ENCODE results near the gene HIPK3. TPM values are rescaled to one million over a fixed set of nuclear protein-coding genes. Genes with fewer than 3 reads are reported as not detected.

The HIPK3 gene
- total and polyA plus RNA-seq, 11 donors: 26.3 to 298 (median 250) TPM

DNA sequence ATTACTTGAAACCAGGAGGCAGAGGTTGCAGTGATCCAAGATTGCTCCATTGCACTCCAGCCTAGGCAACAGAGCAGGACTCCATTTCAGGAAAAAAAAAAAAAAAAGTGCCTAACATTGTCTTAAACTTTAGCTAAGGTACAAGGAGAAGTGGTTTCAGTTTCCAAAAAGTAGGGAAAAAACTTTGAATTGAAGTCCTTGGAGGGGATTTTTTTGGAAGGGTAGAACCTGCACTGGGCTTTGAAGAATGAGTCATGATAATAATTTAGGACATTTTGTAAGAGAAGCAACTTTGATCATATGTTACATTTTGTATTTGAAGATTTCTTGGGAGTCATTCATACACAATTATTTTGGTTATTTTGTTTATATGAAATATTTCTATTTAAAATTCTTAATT lies 31.8 kb upstream of the HIPK3 start:
- H3K4me3 ChIP-seq: no peak overlapping the region
- no peaks in the 10 kb centered on the region for H3K9me3 ChIP-seq
- TF ChIP-seq, protein P1, sequence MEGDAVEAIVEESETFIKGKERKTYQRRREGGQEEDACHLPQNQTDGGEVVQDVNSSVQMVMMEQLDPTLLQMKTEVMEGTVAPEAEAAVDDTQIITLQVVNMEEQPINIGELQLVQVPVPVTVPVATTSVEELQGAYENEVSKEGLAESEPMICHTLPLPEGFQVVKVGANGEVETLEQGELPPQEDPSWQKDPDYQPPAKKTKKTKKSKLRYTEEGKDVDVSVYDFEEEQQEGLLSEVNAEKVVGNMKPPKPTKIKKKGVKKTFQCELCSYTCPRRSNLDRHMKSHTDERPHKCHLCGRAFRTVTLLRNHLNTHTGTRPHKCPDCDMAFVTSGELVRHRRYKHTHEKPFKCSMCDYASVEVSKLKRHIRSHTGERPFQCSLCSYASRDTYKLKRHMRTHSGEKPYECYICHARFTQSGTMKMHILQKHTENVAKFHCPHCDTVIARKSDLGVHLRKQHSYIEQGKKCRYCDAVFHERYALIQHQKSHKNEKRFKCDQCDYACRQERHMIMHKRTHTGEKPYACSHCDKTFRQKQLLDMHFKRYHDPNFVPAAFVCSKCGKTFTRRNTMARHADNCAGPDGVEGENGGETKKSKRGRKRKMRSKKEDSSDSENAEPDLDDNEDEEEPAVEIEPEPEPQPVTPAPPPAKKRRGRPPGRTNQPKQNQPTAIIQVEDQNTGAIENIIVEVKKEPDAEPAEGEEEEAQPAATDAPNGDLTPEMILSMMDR (IDR thresholded peaks at IDR 0.05): no peak
- TF ChIP-seq POLR2A (IDR thresholded peaks at IDR 0.05): no peak
- H3K36me3 ChIP-seq: no peaks in the 10 kb centered on the region
- no peaks in the 10 kb centered on the region for H3K27me3 ChIP-seq
- DNase-seq (no peak), ATAC-seq (no peak)
- no peak overlapping the region for H3K27ac ChIP-seq
- intact Hi-C loops (cut with DNase I): no loop called here
- H3K4me1 ChIP-seq: peaks cover 0 to 20% (median 3%) of the 10 kb centered on the region in 12 donors

DNA sequence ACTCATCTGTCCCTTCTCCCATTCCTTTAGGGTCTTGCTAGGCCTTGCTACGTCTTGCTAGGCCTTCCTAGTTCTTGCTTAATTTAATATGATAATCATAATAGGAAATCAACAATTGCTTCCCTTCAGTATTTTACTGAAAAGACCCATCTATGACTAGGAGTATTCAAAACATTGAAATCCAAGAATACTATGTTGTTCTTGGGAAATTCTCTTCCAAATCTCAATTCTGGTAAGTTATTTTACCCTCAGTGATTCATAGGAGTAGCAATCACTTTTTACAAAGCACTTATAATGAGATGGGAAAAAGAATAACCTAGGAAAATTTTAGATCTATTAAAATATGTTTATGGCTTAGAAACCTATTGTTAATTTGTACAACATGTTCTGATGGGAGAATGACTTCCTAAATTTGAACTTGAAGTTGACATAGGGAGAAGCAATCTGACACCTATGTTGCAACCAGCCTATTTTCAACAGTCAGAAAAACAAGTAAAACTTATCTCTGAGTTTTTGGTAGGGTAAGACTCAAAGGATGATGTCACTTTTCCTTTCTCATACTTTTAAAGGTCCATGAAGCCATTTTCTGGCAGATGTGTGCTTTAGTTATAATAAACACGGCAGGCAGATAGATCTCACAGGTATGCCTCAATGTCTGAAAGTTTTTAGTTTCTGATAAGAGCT lies 29.5 kb upstream of the HIPK3 start:
- H3K4me1 ChIP-seq: peaks cover 0 to 14% (median 3%) of the 10 kb centered on the region in 12 donors
- H3K36me3 ChIP-seq: no peaks in the 10 kb centered on the region
- ATAC-seq: peak in 2 of 4 donors; percentile 45 to 57
- no peak for TF ChIP-seq POLR2A (IDR thresholded peaks at IDR 0.05)
- TF ChIP-seq, protein P1 (IDR thresholded peaks at IDR 0.05): no peak
- 61 to 81% (median 76%) methylated on average over 2 of the region's 2 CpGs for WGBS, 4 donors
- intact Hi-C loops (cut with DNase I): no loop called here
- H3K27me3 ChIP-seq: no peaks in the 10 kb centered on the region
- H3K4me3 ChIP-seq: no peak overlapping the region
- DNase-seq: no peak
- no peaks in the 10 kb centered on the region for H3K9me3 ChIP-seq
- H3K27ac ChIP-seq: peak overlapping the region in 6 of 12 donors; percentile 14 to 50 (median 28)

DNA sequence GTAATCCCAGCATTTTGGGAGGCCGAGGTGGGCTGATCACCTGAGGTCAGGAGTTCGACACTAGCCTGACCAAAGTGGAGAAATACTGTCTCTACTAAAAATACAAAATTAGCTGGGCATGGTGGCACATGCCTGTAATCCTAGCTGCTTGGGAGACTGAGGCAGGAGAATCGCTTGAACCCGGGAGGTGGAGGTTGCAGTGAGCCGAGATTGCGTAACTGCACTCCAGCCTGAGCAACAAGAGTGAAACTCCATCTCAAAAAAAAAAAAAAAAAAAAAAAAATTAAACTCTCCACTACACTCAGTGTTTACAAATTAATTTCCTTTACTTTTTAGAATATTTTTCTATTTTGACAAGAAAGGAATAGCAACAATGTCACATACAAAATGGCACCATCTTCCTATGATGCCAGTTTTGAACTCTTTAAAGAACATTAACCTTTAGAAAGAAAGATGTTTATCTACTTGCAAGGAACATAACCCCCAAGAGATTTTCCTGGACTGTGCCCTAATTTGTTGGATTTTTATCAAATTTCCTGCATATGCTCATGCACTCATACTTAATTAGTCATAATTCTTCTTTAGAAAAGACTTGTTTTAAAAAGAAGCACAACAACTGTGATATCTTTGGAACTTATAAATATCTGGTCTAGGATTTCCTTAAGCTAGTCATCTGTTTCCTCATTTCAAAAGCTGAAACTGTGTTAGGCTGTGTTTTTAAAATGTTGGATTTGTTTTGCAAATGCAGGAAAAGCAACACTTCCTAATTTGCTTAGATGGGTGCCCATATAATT lies 22.6 kb upstream of the HIPK3 start:
- Histone ChIP-seq H3K36me3 (no peaks in the 10 kb centered on the region), H3K27me3 (no peaks in the 10 kb centered on the region), H3K4me1 (peaks cover 0 to 17% (median 5%) of the 10 kb centered on the region in 12 donors), H3K4me3 (no peak overlapping the region), H3K27ac (peak overlapping the region in 7 of 12 donors; percentile 16 to 61 (median 39)), H3K9me3 (no peaks in the 10 kb centered on the region)
- 66 to 88% (median 78%) methylated on average over 6 of the region's 6 CpGs for WGBS, 4 donors
- intact Hi-C loops (cut with DNase I): no loop called here
- no peak for DNase-seq
- TF ChIP-seq, protein P1 (IDR thresholded peaks at IDR 0.05): no peak
- TF ChIP-seq POLR2A (IDR thresholded peaks at IDR 0.05): no peak
- ATAC-seq: peak in 3 of 4 donors; percentile 31 to 76 (median 44)

DNA sequence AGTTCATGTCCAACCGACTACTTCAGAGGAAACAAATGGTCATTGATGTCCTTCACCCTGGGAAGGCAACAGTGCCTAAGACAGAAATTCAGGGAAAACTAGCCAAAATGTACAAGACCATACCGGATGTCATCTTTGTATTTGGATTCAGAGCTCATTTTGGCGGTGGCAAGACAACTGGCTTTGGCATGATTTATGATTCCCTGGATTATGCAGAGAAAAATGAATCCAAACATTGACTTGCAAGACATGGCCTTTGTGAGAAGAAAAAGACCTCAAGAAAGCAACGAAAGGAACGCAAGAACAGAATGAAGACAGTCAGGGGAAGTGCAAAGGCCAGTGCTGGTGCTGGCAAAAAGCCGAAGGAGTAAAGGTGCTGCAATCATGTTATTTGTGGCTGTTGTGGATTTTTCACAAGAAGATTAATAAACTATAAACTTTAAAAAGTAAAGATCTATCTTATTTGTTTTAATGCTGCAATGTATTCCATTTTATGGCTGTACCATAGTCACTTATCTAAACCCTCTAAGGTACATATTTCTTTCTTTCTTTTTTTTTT lies 20.1 kb upstream of the HIPK3 start:
- Histone ChIP-seq H3K4me3 (no peak overlapping the region), H3K4me1 (peaks cover 0 to 17% (median 5%) of the 10 kb centered on the region in 12 donors), H3K27me3 (no peaks in the 10 kb centered on the region), H3K27ac (no peak overlapping the region), H3K9me3 (no peaks in the 10 kb centered on the region), H3K36me3 (no peaks in the 10 kb centered on the region)
- ATAC-seq (no peak), DNase-seq (no peak)
- intact Hi-C loops (cut with DNase I): loop anchor here in 1 of 10 donors (2.0 kb wide), 1 partner anchor 18 kb away; no protein-coding TSS in a partner anchor
- WGBS, 4 donors: 79 to 82% (median 82%) methylated on average over 6 of the region's 6 CpGs
- no peak for TF ChIP-seq POLR2A (IDR thresholded peaks at IDR 0.05)
- TF ChIP-seq, protein P1 (IDR thresholded peaks at IDR 0.05): no peak

All from heart left ventricle (tissue), 16 donors.